SK-N-SH (cell line): ENCODE measurements around the gene PSMF1. TPM values are rescaled to one million over a fixed set of nuclear protein-coding genes. Genes with fewer than 3 reads are reported as not detected.

ENCODE experiments used
- CTCF ChIA-PET: fragments of 300-600, 350-600 bp; formaldehyde crosslinking; extraction: SDS; loops from one replicate; lab custom pipeline; 2021; lab: Yijun Ruan, JAX
- POLR2A ChIA-PET: fragments of 350-600 bp; sonication (Branson Sonifier 250); formaldehyde crosslinking; extraction: SDS; loops from one replicate; lab custom pipeline; 2020; ENCODE audit warnings: antibody characterized with exemption, inconsistent platforms; lab: Yijun Ruan, JAX
- DNase-seq: peaks from one replicate; pipeline ENCODE4 v3.0.0; 2012
- H2AFZ ChIP-seq: fragments of 200-600 bp; sonication (generic); 2 replicates; pipeline ENCODE4 v1.8.1; 2016; ENCODE audit warnings: antibody characterized with exemption, mild to moderate bottlenecking, low read depth
- H3F3A ChIP-seq: fragments of 200-600 bp; sonication (generic); replicated peaks from 2 replicates; pipeline ENCODE3; 2016; ENCODE audit warnings: antibody characterized with exemption, mild to moderate bottlenecking; ENCODE audit not compliant: insufficient read depth
- H3K27ac ChIP-seq, 2 experiments: fragments of 200-500 bp in 1 of 2; fragments of 200-600 bp in 1 of 2; sonication (Bioruptor generic) in 1 of 2; sonication (generic), shearing (Covaris generic) in 1 of 2; 2 replicates each; pipeline versions ENCODE4 v1.5.1 to v1.6.1; 2014 to 2016; ENCODE audit warnings: low read depth in 2 of 2, inconsistent platforms in 1 of 2, low read length in 1 of 2, mild to moderate bottlenecking in 1 of 2, mixed read lengths in 1 of 2
- H3K27me3 ChIP-seq: fragments of 200-600 bp; sonication (generic), shearing (Covaris generic); 2 replicates; pipeline ENCODE4 v1.6.1; 2016; ENCODE audit warnings: mixed run types; ENCODE audit not compliant: insufficient read depth
- H3K36me3 ChIP-seq, 2 experiments: fragments of 200-500 bp in 1 of 2; fragments of 200-600 bp in 1 of 2; sonication (Bioruptor generic) in 1 of 2; sonication (generic) in 1 of 2; replicated peaks in 1 of 2; 2 replicates each; pipeline versions ENCODE3 to v1.5.1; 2014 to 2016; ENCODE audit warnings: low read length in 1 of 2, mild to moderate bottlenecking in 1 of 2; ENCODE audit not compliant: insufficient read depth in 2 of 2, control insufficient read depth in 1 of 2
- H3K4me1 ChIP-seq, 2 experiments: fragments of 200-500 bp in 1 of 2; fragments of 200-600 bp in 1 of 2; sonication (Bioruptor generic) in 1 of 2; sonication (generic), shearing (Covaris generic) in 1 of 2; 2 replicates each; pipeline versions ENCODE4 v1.5.1 to v1.6.1; 2014 to 2016; ENCODE audit warnings: low read depth in 1 of 2, low read length in 1 of 2, mixed run types in 1 of 2; ENCODE audit not compliant: insufficient read depth in 2 of 2, control insufficient read depth in 1 of 2
- H3K4me2 ChIP-seq: fragments of 200-600 bp; sonication (generic), shearing (Covaris generic); 2 replicates; pipeline ENCODE4 v1.6.1; 2017; ENCODE audit warnings: mixed run types
- H3K4me3 ChIP-seq, 2 experiments: fragments of 200-500 bp in 1 of 2; fragments of 200-600 bp in 1 of 2; sonication (Bioruptor generic) in 1 of 2; sonication (generic), shearing (Covaris generic) in 1 of 2; 2 replicates each; pipeline versions ENCODE4 v1.5.1 to v1.8.1; 2014 to 2016; ENCODE audit warnings: low read depth in 2 of 2, inconsistent platforms in 1 of 2, low read length in 1 of 2, mild to moderate bottlenecking in 1 of 2, mixed read lengths in 1 of 2, moderate library complexity in 1 of 2
- H3K79me2 ChIP-seq: fragments of 200-600 bp; sonication (generic); 2 replicates; pipeline ENCODE4 v1.8.1; 2017; ENCODE audit warnings: mild to moderate bottlenecking; ENCODE audit not compliant: insufficient read depth
- H3K9ac ChIP-seq: fragments of 200-600 bp; sonication (generic); 2 replicates; pipeline ENCODE4 v1.6.1; 2017; ENCODE audit warnings: mixed run types
- H3K9me2 ChIP-seq: fragments of 200-600 bp; sonication (generic); 2 replicates; pipeline ENCODE4 v1.6.1; 2017; ENCODE audit warnings: mixed run types
- H3K9me3 ChIP-seq: fragments of 200-600 bp; sonication (generic); 2 replicates; pipeline ENCODE4 v1.6.1; 2017; ENCODE audit warnings: mixed run types, mild to moderate bottlenecking, moderate library complexity
- H4K20me1 ChIP-seq: fragments of 200-600 bp; sonication (generic); 2 replicates; pipeline ENCODE4 v1.6.1; 2017; ENCODE audit warnings: mild to moderate bottlenecking, mixed run types; ENCODE audit not compliant: insufficient read depth
- CHD2 ChIP-seq: fragments of 150-350 bp; IDR thresholded peaks from 2 replicates; pipeline ENCODE4 v1.6.1; 2018; ENCODE audit warnings: low read length; ENCODE audit not compliant: partially characterized antibody
- EP300 ChIP-seq, 2 experiments: IDR thresholded peaks; 2 replicates each; pipeline versions ENCODE4 v1.4.0 to v1.6.1; 2012; ENCODE audit warnings: borderline replicate concordance in 1 of 2, low read depth in 1 of 2, low read length in 1 of 2
- EZH2phosphoT487 ChIP-seq: fragments of 200-600 bp; sonication (generic); IDR thresholded peaks from 2 replicates; pipeline ENCODE4 v1.6.1; 2017; ENCODE audit warnings: low read depth, mixed run types, mild to moderate bottlenecking, antibody characterized with exemption, moderate library complexity, borderline replicate concordance
- FOSL2 ChIP-seq: IDR thresholded peaks from 2 replicates; pipeline ENCODE4 v1.4.0; 2012; ENCODE audit warnings: low read depth, mild to moderate bottlenecking, moderate library complexity, borderline replicate concordance
- FOXM1 ChIP-seq: IDR thresholded peaks from 2 replicates; pipeline ENCODE4 v1.4.0; 2012; ENCODE audit warnings: low read depth, mild to moderate bottlenecking
- GABPA ChIP-seq: IDR thresholded peaks from 2 replicates; pipeline ENCODE4 v1.4.0; 2012; ENCODE audit warnings: low read depth, mild to moderate bottlenecking
- GATA2 ChIP-seq: sonication (generic); formaldehyde crosslinking; IDR thresholded peaks from 2 replicates; pipeline ENCODE4 v1.5.0; 2020; ENCODE audit warnings: mild to moderate bottlenecking, missing genetic modification reagents
- JUND ChIP-seq: IDR thresholded peaks from 2 replicates; pipeline ENCODE4 v1.4.0; 2012
- MEF2A ChIP-seq: IDR thresholded peaks from 2 replicates; pipeline ENCODE4 v1.4.0; 2012; ENCODE audit warnings: low read depth, borderline replicate concordance
- NFIC ChIP-seq: IDR thresholded peaks from 2 replicates; pipeline ENCODE4 v1.4.0; 2012; ENCODE audit warnings: borderline replicate concordance
- NRF1 ChIP-seq: IDR thresholded peaks from 2 replicates; pipeline ENCODE4 v1.6.1; 2012; ENCODE audit warnings: low read depth, mild to moderate bottlenecking, low read length
- POLR2AphosphoS5 ChIP-seq: IDR thresholded peaks from 2 replicates; pipeline ENCODE4 v1.6.1; 2012; ENCODE audit warnings: low read depth, low read length
- RAD21 ChIP-seq: IDR thresholded peaks from 2 replicates; pipeline ENCODE4 v1.6.1; 2012; ENCODE audit warnings: mild to moderate bottlenecking, low read length
- RCOR1 ChIP-seq: fragments of 150-350 bp; IDR thresholded peaks from 2 replicates; pipeline ENCODE4 v1.6.1; 2017; ENCODE audit warnings: antibody characterized with exemption, low read length
- RFX5 ChIP-seq: IDR thresholded peaks from 2 replicates; pipeline ENCODE4 v1.6.1; 2012; ENCODE audit warnings: mild to moderate bottlenecking, improper control_type of control experiment, low read length
- RXRA ChIP-seq: IDR thresholded peaks from 2 replicates; pipeline ENCODE4 v1.4.0; 2012; ENCODE audit warnings: low read depth, mild to moderate bottlenecking, borderline replicate concordance
- SMC3 ChIP-seq: IDR thresholded peaks from 2 replicates; pipeline ENCODE4 v1.6.1; 2012; ENCODE audit warnings: low read depth, low read length, improper control_type of control experiment
- TAF1 ChIP-seq: IDR thresholded peaks from 2 replicates; pipeline ENCODE4 v1.6.1; 2012; ENCODE audit warnings: low read depth, mild to moderate bottlenecking, low read length, moderate library complexity, borderline replicate concordance
- USF2 ChIP-seq: fragments of 150-350 bp; IDR thresholded peaks from 2 replicates; pipeline ENCODE4 v1.6.1; 2017; ENCODE audit warnings: antibody characterized with exemption, low read length, low read depth, borderline replicate concordance
- YY1 ChIP-seq: IDR thresholded peaks from 2 replicates; pipeline ENCODE4 v1.4.0; 2012; ENCODE audit warnings: low read depth, mild to moderate bottlenecking
- WGBS: methylation state at CpG from one replicate; pipeline ENCODE4 v1.1.6; 2017; ENCODE audit warnings: low lambda C conversion rate; 5-methylcytosine and 5-hydroxymethylcytosine counted together
- polyA plus RNA-seq, 3 experiments: library from polyadenylated mRNA; depleted of rRNA; stranded (reverse); fragments of >200 nt; gene quantifications; 2 replicates each; pipeline ENCODE4 v1.2.3, GENCODE V29; 2012
- TF ChIP-seq, protein P1 (sequence below): fragments of 150-350 bp; IDR thresholded peaks from 2 replicates; pipeline ENCODE4 v1.6.1; 2016; ENCODE audit warnings: mild to moderate bottlenecking, low read depth, low read length
- TF ChIP-seq, protein P2 (sequence below): IDR thresholded peaks from 2 replicates; pipeline ENCODE4 v1.6.1; 2012; ENCODE audit warnings: mild to moderate bottlenecking, low read depth, low read length, moderate library complexity
- TF ChIP-seq, protein P3 (sequence below): IDR thresholded peaks from 2 replicates; pipeline ENCODE4 v1.4.0; 2012; ENCODE audit warnings: low read depth

The PSMF1 gene
- polyA plus RNA-seq, 1 of the 3 experiments (the other 2 are of a cell fraction), result 103 TPM

DNA sequence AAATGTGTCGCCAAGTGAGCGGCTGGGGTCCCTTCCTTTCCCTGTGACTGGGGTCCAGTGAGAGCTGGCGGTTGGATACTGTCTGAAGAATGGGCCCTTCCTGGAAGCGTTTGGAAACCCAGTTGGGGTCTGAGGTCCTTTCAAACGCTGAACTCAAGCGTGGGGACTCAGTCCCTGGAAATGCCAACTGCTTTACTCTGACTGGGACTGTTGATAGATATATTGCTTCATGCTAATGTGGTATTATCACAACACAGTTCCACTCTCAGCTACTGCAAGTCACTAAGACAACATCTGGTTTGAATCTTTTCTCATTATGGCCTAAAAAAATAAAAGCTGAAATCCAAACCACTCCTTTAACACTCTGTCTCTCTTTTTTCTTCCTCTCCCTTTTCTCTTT is 23.7 kb upstream of the PSMF1 start:
- Histone ChIP-seq H3K36me3 (no peaks in the 10 kb centered on the region), H3K4me2 (no peak overlapping the region), H3K27ac (peak overlapping the region in 1 of 2 experiments; percentile 40; a peak in 2 of 4 replicates), H3K27me3 (no peaks in the 10 kb centered on the region), H3K4me3 (no peak overlapping the region), H3K4me1 (peaks cover 0 to 10% of the 10 kb centered on the region in 2 experiments; a peak in 2 of 4 replicates), H3K9me2 (no peaks in the 10 kb centered on the region), H3K9ac (no peak overlapping the region), H3K9me3 (no peaks in the 10 kb centered on the region), H3F3A (no peaks in the 10 kb centered on the region), H2AFZ (no peak overlapping the region), H4K20me1 (no peaks in the 10 kb centered on the region), H3K79me2 (no peaks in the 10 kb centered on the region)
- POLR2A ChIA-PET, result no interaction called here
- WGBS, result 32% methylated on average over 4 of the region's 6 CpGs
- CTCF ChIA-PET, result interaction anchor here (0.7 to 5.2 kb wide), 4 partner anchors 13 to 138 kb away, joined by 3 to 55 read pairs (median 3); no protein-coding TSS in a partner anchor
- peak; percentile 42 for DNase-seq
- TF ChIP-seq NRF1 (no peak), YY1 (no peak), SMC3 (no peak), GATA2 (no peak), FOXM1 (no peak), RAD21 (no peak), EZH2phosphoT487 (no peak), RFX5 (no peak), POLR2AphosphoS5 (no peak), EP300 (IDR thresholded peaks at IDR 0.05; ENCODE audit: borderline replicate concordance in 1 of 2, low read depth in 1 of 2, low read length in 1 of 2) (no peak; a peak in 1 of 4 replicates)
- TF ChIP-seq, protein P1, sequence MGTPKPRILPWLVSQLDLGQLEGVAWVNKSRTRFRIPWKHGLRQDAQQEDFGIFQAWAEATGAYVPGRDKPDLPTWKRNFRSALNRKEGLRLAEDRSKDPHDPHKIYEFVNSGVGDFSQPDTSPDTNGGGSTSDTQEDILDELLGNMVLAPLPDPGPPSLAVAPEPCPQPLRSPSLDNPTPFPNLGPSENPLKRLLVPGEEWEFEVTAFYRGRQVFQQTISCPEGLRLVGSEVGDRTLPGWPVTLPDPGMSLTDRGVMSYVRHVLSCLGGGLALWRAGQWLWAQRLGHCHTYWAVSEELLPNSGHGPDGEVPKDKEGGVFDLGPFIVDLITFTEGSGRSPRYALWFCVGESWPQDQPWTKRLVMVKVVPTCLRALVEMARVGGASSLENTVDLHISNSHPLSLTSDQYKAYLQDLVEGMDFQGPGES, result no peak
- TF ChIP-seq, protein P2, sequence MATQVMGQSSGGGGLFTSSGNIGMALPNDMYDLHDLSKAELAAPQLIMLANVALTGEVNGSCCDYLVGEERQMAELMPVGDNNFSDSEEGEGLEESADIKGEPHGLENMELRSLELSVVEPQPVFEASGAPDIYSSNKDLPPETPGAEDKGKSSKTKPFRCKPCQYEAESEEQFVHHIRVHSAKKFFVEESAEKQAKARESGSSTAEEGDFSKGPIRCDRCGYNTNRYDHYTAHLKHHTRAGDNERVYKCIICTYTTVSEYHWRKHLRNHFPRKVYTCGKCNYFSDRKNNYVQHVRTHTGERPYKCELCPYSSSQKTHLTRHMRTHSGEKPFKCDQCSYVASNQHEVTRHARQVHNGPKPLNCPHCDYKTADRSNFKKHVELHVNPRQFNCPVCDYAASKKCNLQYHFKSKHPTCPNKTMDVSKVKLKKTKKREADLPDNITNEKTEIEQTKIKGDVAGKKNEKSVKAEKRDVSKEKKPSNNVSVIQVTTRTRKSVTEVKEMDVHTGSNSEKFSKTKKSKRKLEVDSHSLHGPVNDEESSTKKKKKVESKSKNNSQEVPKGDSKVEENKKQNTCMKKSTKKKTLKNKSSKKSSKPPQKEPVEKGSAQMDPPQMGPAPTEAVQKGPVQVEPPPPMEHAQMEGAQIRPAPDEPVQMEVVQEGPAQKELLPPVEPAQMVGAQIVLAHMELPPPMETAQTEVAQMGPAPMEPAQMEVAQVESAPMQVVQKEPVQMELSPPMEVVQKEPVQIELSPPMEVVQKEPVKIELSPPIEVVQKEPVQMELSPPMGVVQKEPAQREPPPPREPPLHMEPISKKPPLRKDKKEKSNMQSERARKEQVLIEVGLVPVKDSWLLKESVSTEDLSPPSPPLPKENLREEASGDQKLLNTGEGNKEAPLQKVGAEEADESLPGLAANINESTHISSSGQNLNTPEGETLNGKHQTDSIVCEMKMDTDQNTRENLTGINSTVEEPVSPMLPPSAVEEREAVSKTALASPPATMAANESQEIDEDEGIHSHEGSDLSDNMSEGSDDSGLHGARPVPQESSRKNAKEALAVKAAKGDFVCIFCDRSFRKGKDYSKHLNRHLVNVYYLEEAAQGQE, result no peak
- TF ChIP-seq, protein P3, sequence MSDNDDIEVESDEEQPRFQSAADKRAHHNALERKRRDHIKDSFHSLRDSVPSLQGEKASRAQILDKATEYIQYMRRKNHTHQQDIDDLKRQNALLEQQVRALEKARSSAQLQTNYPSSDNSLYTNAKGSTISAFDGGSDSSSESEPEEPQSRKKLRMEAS, result no peak

DNA sequence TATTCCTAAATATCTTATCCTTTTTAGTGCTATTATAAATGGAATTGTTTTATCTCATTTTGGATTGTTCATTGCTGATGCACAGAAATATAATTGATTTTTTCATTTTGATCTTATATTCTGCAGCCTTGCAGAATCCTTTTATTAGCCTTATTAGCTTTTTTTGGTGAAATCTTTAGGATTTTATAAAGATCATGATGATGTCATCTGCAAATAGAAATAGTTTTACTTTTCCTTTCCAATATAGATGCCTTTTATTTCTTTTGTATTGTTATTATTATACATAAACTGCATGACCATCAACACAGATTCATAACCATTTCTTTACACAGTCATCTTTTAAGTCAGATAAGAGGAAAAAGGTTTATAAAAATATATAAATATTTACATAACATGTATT is 16.9 kb upstream of the PSMF1 start:
- no peaks in the 10 kb centered on the region for H4K20me1 ChIP-seq
- no peaks in the 10 kb centered on the region for H3K36me3 ChIP-seq
- ChIA-PET POLR2A (interaction anchor here (0.7 kb wide), 1 partner anchor 267 kb away, joined by 3 read pairs; no protein-coding TSS in a partner anchor), CTCF (no interaction called here)
- H3K27me3 ChIP-seq, result no peaks in the 10 kb centered on the region; the same call in 1 of the 2 replicates
- no peak overlapping the region for H3K4me3 ChIP-seq
- no peak overlapping the region for H3K27ac ChIP-seq
- no peak overlapping the region for H2AFZ ChIP-seq
- H3K79me2 ChIP-seq, result no peaks in the 10 kb centered on the region
- DNase-seq, result no peak
- no peaks in the 10 kb centered on the region for H3K4me1 ChIP-seq
- no peak overlapping the region for H3K9ac ChIP-seq
- no peak overlapping the region for H3K4me2 ChIP-seq
- H3F3A ChIP-seq, result no peaks in the 10 kb centered on the region
- no peaks in the 10 kb centered on the region for H3K9me2 ChIP-seq
- H3K9me3 ChIP-seq, result no peaks in the 10 kb centered on the region
- TF ChIP-seq RFX5 (no peak), POLR2AphosphoS5 (no peak), RAD21 (no peak), GABPA (no peak), NFIC (no peak), TAF1 (no peak), JUND (no peak), FOSL2 (no peak), CHD2 (no peak), RXRA (no peak), MEF2A (no peak), RCOR1 (no peak), SMC3 (no peak), GATA2 (no peak), USF2 (no peak)
- TF ChIP-seq, protein P3, result no peak
